Neural progenitor cell (in vitro differentiated cells): ENCODE results near the gene FYB2.

ENCODE experiments used
- EZH2 ChIP-seq: fragments of 200-600 bp; sonication (generic); IDR thresholded peaks from 2 replicates; pipeline ENCODE4 v1.6.1; 2017; ENCODE audit warnings: antibody characterized with exemption, mild to moderate bottlenecking, moderate library complexity
- EZH2phosphoT487 ChIP-seq: fragments of 200-600 bp; sonication (generic); IDR thresholded peaks from 2 replicates; pipeline ENCODE4 v1.6.1; 2017; ENCODE audit warnings: antibody characterized with exemption
- TF ChIP-seq, protein P1 (sequence below): fragments of 200-600 bp; sonication (generic); IDR thresholded peaks from 2 replicates; pipeline ENCODE4 v1.5.1; 2017; ENCODE audit warnings: antibody characterized with exemption, mild to moderate bottlenecking

DNA sequence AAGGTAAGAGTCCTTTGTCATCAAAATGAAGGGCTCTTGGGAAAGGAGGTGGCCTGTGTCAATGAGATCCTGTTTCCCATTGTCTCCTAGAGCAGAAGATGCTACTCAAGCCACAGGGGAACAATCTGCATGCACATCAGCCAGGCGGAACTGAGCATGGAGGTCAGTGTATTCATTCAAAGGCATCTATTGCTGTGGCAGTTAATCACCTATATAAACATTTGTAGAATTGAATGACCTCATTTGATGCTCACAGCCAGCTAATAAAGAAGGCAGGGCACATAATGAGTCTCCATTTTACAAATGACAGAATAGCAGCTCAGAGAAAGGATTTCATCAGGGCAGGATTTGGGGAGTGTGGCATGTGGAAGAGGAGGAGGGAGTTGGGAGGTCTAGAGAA lies 5.7 kb upstream of the FYB2 start:
- TF ChIP-seq, protein P1, sequence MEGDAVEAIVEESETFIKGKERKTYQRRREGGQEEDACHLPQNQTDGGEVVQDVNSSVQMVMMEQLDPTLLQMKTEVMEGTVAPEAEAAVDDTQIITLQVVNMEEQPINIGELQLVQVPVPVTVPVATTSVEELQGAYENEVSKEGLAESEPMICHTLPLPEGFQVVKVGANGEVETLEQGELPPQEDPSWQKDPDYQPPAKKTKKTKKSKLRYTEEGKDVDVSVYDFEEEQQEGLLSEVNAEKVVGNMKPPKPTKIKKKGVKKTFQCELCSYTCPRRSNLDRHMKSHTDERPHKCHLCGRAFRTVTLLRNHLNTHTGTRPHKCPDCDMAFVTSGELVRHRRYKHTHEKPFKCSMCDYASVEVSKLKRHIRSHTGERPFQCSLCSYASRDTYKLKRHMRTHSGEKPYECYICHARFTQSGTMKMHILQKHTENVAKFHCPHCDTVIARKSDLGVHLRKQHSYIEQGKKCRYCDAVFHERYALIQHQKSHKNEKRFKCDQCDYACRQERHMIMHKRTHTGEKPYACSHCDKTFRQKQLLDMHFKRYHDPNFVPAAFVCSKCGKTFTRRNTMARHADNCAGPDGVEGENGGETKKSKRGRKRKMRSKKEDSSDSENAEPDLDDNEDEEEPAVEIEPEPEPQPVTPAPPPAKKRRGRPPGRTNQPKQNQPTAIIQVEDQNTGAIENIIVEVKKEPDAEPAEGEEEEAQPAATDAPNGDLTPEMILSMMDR: no peak
- TF ChIP-seq EZH2phosphoT487 (no peak), EZH2 (no peak)
